IPS DF 6.9 (cell line): ENCODE data around the gene RAD51B.

ENCODE experiments used
- DNase-seq: peaks from one replicate; pipeline ENCODE4 v3.0.0-alpha.2; 2013; ENCODE audit warnings: low read depth, low spot score
- H3K27ac ChIP-seq: one replicate; pipeline ENCODE4 v1.5.1; 2013; ENCODE audit warnings: low read length, control low read depth
- H3K27me3 ChIP-seq: 2 replicates; pipeline ENCODE4 v1.6.1; 2013; ENCODE audit warnings: mild to moderate bottlenecking, low read length; ENCODE audit not compliant: control insufficient read depth, insufficient read depth
- H3K36me3 ChIP-seq: 2 replicates; pipeline ENCODE4 v1.6.1; 2013; ENCODE audit warnings: low read length; ENCODE audit not compliant: control insufficient read depth, insufficient read depth
- H3K4me1 ChIP-seq: 2 replicates; pipeline ENCODE4 v1.6.1; 2013; ENCODE audit warnings: low read length; ENCODE audit not compliant: control insufficient read depth, insufficient read depth
- H3K4me3 ChIP-seq: 2 replicates; pipeline ENCODE4 v1.5.1; 2013; ENCODE audit warnings: mild to moderate bottlenecking, low read length
- H3K9me3 ChIP-seq: 2 replicates; pipeline ENCODE4 v1.6.1; 2013; ENCODE audit warnings: low read length, inconsistent platforms; ENCODE audit not compliant: control insufficient read depth, insufficient read depth
- WGBS: extraction: QIAGEN DNeasy Blood & Tissue Kit; methylation state at CpG from one replicate; pipeline ENCODE4 v1.1.7; 2013; ENCODE audit warnings: mixed read lengths, missing lambda C conversion rate; ENCODE audit not compliant: insufficient read length, insufficient coverage; 5-methylcytosine and 5-hydroxymethylcytosine counted together

RAD51B gene

DNA sequence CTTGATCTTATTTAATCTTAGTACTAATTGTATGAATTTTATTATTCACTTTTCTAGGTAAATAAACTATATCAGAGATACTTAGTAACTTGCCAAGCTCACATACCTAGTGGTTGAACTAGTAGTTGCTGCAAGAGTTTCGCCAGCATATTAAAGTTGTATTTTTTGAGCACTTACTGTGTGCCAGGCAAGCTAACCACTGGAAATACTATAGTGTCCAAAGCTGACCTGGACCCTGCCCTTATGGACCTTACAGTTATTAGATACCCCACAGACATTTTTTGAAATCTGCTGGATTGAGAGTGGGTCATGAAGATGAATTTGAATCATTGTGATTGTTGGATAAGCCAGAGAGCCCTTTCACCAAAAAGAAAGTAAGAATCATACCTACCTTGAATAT lies 125.0 kb downstream of the RAD51B start:
- no CpG with 5 or more reads among the region's 1 CpG for WGBS
- H3K4me1 ChIP-seq, result peaks cover 2% of the 10 kb centered on the region; the same call in 1 of the 2 replicates
- no peak overlapping the region for H3K4me3 ChIP-seq
- H3K9me3 ChIP-seq, result no peaks in the 10 kb centered on the region
- H3K27ac ChIP-seq, result no peak overlapping the region
- no peaks in the 10 kb centered on the region for H3K36me3 ChIP-seq
- H3K27me3 ChIP-seq, result no peaks in the 10 kb centered on the region
- DNase-seq, result no peak

GRCh38 chr14:67949771-67950170 lies 130.2 kb downstream of the RAD51B start:
- WGBS, result no CpG with 5 or more reads among the region's 4 CpGs
- no peak overlapping the region for H3K4me3 ChIP-seq
- no peaks in the 10 kb centered on the region for H3K4me1 ChIP-seq
- H3K36me3 ChIP-seq, result no peaks in the 10 kb centered on the region
- H3K27ac ChIP-seq, result no peak overlapping the region
- no peaks in the 10 kb centered on the region for H3K9me3 ChIP-seq
- H3K27me3 ChIP-seq, result no peaks in the 10 kb centered on the region
- DNase-seq, result no peak

GRCh38 chr14:67950386-67950785 lies 130.8 kb downstream of the RAD51B start:
- no peaks in the 10 kb centered on the region for H3K36me3 ChIP-seq
- no peak overlapping the region for H3K4me3 ChIP-seq
- DNase-seq, result no peak
- no peaks in the 10 kb centered on the region for H3K27me3 ChIP-seq
- H3K4me1 ChIP-seq, result no peaks in the 10 kb centered on the region
- WGBS, result no CpG with 5 or more reads among the region's 1 CpG
- no peak overlapping the region for H3K27ac ChIP-seq
- no peaks in the 10 kb centered on the region for H3K9me3 ChIP-seq

DNA sequence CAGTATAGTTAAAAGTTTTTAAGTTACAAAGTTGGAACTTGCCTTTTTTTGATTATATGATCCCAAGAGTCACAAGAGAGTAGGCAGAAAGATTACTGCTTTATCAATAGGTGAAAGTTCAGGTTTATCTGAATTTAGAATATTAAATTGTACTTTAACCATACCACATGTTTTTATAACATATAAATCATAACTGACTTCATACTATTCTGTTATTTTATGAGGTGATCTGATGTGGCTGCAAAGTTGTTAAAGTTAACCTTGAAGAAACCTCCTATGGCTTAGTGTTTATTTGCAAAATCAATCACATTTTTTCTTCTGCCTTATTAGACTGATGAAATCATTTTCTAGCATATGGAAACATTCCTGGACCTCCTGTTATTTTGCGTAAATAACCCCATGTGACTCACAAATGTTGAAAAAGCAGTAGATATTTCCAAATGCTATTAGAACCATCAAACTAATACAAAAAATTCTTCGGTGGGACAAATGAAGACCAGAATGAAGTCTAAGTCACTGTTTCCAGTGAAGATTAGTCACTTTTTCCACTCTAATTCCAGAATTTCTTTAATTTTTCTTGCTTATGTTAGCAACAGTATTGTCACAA lies 132.1 kb downstream of the RAD51B start:
- Histone ChIP-seq H3K4me3 (no peak overlapping the region), H3K4me1 (no peaks in the 10 kb centered on the region), H3K9me3 (no peaks in the 10 kb centered on the region), H3K27ac (no peak overlapping the region), H3K36me3 (no peaks in the 10 kb centered on the region), H3K27me3 (no peaks in the 10 kb centered on the region)
- no CpG with 5 or more reads among the region's 2 CpGs for WGBS
- no peak for DNase-seq

DNA sequence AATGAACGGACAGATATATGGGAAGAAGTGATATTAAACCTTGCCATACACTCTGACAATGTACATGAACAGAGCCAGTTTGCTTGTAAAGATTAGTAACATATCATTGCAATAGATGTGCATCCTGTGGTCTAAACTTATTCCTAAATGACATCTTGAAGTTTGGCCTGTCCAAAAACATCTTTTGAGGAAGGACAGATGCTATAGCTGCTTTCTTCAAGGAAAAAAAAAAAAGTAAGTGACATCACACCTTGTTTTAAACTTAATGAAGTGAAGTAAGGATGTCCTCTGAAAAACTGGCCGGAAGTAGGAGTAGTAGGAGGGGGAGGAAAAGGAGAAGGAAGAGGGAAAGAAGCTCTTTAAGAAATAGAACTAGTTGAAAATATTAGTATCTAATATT lies 132.8 kb downstream of the RAD51B start:
- WGBS, result no CpG with 5 or more reads among the region's 2 CpGs
- Histone ChIP-seq H3K4me3 (no peak overlapping the region), H3K27ac (no peak overlapping the region), H3K4me1 (no peaks in the 10 kb centered on the region), H3K36me3 (no peaks in the 10 kb centered on the region), H3K27me3 (no peaks in the 10 kb centered on the region), H3K9me3 (no peaks in the 10 kb centered on the region)
- DNase-seq, result no peak

- Histone ChIP-seq H3K4me3 (no peak overlapping the region), H3K9me3 (no peaks in the 10 kb centered on the region), H3K27me3 (no peaks in the 10 kb centered on the region), H3K27ac (no peak overlapping the region), H3K4me1 (no peaks in the 10 kb centered on the region), H3K36me3 (no peaks in the 10 kb centered on the region)
- no peak for DNase-seq
Observed at GRCh38 chr14:67952786-67953185, 133.2 kb downstream of the RAD51B start.

DNA sequence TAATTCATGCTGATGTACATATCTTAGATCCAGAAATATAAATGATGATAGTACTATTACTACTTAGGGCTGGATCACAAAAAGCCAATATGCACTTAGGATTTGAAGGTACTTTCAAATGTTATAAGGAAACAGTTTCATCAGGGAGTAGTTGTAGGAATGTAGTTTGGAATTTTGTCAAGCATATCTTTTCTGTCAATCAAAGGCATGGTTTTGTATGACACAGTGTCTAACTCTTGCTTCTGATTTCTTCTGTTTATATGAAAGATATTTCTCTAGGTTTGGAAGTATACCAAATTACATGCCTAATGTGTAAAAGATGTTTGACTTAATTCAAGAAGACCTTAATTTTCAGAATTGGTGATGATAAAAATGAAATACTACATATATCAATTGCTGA lies 135.7 kb downstream of the RAD51B start:
- Histone ChIP-seq H3K27me3 (no peaks in the 10 kb centered on the region), H3K36me3 (no peaks in the 10 kb centered on the region), H3K9me3 (no peaks in the 10 kb centered on the region), H3K27ac (no peak overlapping the region), H3K4me1 (no peaks in the 10 kb centered on the region), H3K4me3 (no peak overlapping the region)
- DNase-seq, result no peak

DNA sequence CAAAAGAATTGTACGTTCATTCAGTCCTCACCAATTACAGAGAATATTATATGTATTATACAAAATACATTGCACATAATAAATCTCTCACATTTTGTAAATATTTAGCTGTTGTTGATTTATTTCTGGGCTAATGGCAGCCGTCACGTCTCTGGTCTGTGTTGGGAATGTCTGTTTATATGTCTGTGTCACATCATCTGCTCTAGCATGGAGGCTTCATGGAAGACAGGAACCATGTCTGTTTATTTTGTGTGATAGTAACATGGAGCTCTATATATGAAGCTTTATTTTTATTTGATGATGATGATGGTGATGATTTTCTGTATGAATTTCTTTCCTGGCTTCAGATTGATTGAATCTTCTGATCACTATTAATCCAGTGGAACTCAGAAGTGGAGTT lies 138.4 kb downstream of the RAD51B start:
- Histone ChIP-seq H3K27me3 (no peaks in the 10 kb centered on the region), H3K4me3 (no peak overlapping the region), H3K36me3 (no peaks in the 10 kb centered on the region), H3K27ac (no peak overlapping the region), H3K9me3 (no peaks in the 10 kb centered on the region), H3K4me1 (no peaks in the 10 kb centered on the region)
- whole genome bisulfite sequencing, result no CpG with 5 or more reads among the region's 3 CpGs
- DNase-seq, result no peak

GRCh38 chr14:67961676-67962075 lies 142.1 kb downstream of the RAD51B start:
- no peak for DNase-seq
- no CpG with 5 or more reads among the region's 2 CpGs for WGBS
- no peaks in the 10 kb centered on the region for H3K4me1 ChIP-seq
- no peaks in the 10 kb centered on the region for H3K36me3 ChIP-seq
- no peak overlapping the region for H3K27ac ChIP-seq
- H3K9me3 ChIP-seq, result no peaks in the 10 kb centered on the region
- no peak overlapping the region for H3K4me3 ChIP-seq
- no peaks in the 10 kb centered on the region for H3K27me3 ChIP-seq

DNA sequence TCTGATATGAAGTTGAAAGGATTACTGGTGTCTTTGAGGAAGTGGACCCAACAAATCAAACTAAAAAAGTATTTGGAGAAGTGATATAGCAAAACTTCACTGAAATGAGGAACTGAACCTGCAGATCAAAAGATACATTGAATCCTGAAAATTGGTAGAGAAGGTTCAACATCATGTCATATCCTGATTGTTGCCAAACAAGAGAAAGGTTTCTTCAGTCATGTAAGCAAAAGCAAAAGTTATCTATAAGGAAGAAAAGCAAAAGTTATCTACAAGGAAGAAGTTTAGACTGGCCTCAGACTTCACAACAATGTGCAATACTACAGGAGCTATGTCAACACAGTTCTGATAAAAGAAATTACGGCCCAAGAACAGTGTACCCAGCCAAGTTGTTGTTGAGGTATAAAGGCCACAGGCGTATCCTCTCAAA lies 142.7 kb downstream of the RAD51B start:
- H3K36me3 ChIP-seq, result no peaks in the 10 kb centered on the region
- WGBS, result no CpG with 5 or more reads among the region's 2 CpGs
- H3K27me3 ChIP-seq, result no peaks in the 10 kb centered on the region
- H3K4me3 ChIP-seq, result no peak overlapping the region
- H3K9me3 ChIP-seq, result no peaks in the 10 kb centered on the region; the same call in 1 of the 2 replicates
- no peak for DNase-seq
- no peak overlapping the region for H3K27ac ChIP-seq
- no peaks in the 10 kb centered on the region for H3K4me1 ChIP-seq

DNA sequence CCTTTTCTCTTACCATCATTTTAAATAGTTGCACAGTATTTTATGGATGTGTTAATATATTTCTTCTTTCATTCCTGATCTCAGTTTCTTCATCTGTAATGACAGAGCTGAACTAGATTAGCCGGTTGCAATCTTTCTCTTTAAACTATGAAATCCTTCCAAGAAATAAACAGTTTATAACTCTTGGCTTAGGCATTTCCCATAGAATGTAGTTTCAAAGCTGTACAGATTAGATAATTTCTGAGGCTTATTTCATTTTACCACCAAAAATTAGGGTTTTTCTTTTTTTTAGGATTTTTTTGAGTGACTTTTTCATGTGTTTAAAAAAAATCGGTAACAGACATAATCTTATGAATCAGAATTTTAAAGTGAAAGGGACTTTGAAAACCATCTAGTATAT lies 144.0 kb downstream of the RAD51B start:
- Histone ChIP-seq H3K4me3 (no peak overlapping the region), H3K27me3 (no peaks in the 10 kb centered on the region), H3K36me3 (no peaks in the 10 kb centered on the region), H3K27ac (no peak overlapping the region), H3K4me1 (no peaks in the 10 kb centered on the region), H3K9me3 (no peaks in the 10 kb centered on the region; the same call in 1 of the 2 replicates)
- no peak for DNase-seq
- no CpG with 5 or more reads among the region's 2 CpGs for WGBS
